ENCODE measurements around the gene ZNF579.
A peak's percentile ranks its signal among the peaks of the same experiment; 100 is the strongest.
"Not testable (repeated sequence)": the region's sequence is repeated elsewhere in the genome, so short reads cannot be mapped to it uniquely, and the experiment has no call there.

The ZNF579 gene

DNA sequence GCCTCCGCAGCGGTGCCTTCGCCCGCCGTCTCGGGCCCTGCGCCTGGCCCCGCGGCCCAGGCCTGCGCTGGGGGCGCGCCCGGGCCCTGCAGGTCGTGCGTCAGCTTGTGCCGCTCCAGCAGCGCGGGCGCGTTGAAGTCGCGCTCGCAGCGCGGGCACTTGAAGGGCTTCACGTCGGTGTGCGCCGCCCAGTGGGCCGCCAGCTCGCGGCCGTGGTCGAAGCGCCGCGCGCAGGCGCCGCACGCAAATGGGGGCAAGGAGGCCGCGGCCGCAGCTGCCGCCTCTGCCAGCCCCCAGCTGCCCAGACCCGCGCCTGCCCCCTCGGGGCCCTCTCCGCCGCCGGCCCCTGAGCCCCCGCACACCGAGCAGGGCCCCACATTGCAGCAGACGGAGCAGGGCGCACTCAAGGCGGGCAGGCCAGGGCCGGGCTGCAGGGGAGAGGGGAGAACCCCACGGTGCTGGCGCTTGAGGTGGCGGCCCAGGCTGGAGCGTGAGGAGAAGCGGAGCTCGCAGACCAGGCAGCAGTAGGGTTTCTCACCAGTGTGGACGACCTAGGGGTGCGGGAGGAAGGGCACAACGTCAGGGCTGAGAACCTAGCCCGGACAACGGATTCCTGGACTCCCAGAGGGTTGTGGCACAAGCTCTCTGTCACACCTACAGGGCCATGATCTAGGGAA is 12.6 kb upstream of the ZNF579 start:
- DNase-seq = no peak

GRCh38 chr19:55592391-55593090 is 11.9 kb upstream of the ZNF579 start:
- no peak for DNase-seq

GRCh38 chr19:55591555-55591954 is 10.9 kb upstream of the ZNF579 start:
- no peak for DNase-seq

GRCh38 chr19:55590617-55591016 is 10.0 kb upstream of the ZNF579 start:
- no peak for DNase-seq

DNA sequence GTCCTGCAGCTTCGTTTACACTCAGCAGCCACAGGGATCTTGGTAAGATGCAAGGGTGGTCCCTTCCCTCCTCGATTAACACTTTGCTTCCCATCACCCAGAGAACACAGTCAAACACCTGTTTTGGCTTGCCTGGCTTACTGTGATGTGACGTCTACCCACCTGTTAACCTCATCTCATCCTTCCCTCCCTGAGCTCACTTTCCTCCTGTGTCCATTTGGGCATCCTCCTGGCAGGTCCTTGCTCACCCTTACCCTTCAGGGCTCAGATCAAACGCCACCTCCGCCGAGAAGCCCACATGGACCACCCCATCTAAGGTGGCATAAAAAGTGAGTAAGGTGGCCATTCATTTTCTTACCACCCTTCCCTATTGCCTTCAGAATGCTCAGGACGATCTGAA is 9.5 kb upstream of the ZNF579 start:
- DNase-seq = no peak

GRCh38 chr19:55588738-55589137 is 8.1 kb upstream of the ZNF579 start:
- no peak for DNase-seq

DNA sequence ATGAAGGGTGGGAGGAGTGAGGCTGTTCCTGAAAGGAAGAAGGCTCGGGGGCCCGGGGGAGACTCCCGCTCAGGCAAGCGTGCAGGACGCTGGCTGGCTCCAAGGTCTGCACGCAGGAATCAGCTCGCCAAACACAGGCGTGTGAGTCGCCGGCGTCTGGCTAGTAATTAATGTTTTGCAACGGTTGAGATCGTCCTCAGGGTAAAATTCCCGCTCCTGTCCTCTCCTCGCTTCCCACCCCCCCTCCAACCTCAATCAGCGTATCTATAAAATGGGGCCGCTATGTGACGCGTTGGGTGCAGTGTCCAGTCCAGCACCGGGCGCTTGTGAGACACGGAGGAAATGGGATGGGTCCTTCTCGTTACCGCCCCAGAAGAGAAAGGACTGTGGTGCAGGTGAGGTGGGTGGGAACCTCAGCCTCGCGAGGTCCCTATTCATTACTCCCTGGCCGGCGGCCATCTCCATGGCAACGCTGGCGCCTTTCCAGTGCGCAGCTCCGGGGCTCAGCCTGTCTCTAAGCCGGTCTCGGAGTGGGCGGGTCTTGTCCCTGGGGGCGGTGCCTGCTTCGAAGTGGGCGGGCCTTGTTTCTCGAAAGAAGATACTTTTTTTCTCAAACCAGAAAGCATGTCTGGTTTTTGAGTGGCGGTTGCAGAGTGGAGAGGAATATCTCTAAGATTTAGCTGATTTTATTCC is 6.5 kb upstream of the ZNF579 start:
- peak; percentile 66 to 91 (median 84) for DNase-seq

DNA sequence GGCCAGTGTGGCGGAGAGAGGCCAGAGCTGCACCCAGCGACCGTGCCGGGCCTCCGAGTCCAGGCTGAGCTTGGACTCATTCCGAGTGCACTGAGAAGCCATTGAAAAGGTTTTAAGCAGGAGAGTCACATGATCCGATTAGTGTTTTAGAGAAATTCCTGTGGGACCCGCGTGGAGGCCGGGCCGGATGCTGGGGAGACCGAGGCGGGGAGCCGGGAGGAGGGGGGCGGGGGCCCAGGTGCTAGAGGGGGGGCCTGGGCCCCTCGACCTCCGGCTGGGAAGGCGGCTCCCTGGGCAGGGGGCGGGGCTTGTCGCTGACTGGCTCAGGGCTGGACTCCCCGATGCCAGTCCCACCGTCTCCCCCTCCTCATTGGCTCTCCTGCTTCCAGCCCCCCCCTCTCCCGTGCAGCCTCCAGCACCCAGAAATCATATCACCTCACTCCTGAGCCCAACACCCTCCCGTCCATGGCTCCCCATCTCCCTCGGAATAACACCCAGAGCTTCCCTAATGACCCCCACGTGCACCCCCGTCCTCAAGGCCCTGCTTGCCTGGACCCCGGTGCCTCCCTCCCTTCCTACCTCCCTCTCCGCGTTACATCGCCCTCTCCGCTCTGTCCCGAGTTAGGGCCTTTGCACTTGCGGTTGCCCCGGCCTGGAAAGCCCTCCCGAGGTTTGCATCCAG is 5.2 kb upstream of the ZNF579 start:
- DNase-seq = peak in 2 of 4 experiments; percentile 21 to 36

- DNase-seq = no peak
Observed at GRCh38 chr19:55584871-55585270, 4.2 kb upstream of the ZNF579 start.

DNA sequence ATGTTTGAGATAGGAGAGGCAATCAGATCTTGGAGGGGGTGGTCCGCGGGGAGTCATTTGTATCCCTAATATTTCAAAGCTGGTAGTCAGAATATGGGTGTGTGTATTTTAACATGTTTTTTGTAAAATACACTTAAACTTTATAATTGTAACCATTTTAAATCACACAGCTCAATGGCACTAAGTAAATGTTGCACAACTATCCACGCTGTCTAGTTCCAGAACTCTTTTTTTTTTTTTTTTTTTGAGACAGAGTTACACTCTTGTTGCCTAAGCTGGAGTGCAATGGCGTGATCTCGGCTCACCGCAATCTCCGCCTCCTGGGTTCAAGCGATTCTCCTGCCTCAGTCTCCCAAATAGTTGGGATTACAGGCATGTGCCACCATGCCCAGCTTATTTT is 3.2 kb upstream of the ZNF579 start:
- DNase-seq = not testable (repeated sequence)

DNA sequence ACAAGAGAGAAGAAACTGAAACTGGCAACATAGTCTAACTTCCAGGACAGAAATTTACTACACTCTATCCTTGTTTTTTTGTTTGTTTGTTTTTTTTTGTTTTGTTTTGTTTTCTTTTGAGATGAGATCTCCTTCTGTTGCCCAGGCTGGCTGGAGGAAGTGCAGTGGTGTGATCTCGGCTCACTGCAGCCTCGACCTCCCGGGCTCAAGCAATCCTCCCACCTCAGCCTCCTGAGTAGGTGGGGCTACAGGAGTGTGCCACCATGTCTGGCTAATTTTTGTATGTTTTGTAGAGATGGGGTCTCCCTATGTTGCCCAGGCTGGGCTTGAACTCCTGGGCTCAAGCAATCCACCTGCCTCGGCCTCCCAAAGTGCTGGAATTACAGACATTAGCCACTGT is 1.6 kb upstream of the ZNF579 start:
- not testable (repeated sequence) for DNase-seq

- DNase-seq = no peak
Observed at GRCh38 chr19:55581823-55582223, 1.2 kb upstream of the ZNF579 start.

DNA sequence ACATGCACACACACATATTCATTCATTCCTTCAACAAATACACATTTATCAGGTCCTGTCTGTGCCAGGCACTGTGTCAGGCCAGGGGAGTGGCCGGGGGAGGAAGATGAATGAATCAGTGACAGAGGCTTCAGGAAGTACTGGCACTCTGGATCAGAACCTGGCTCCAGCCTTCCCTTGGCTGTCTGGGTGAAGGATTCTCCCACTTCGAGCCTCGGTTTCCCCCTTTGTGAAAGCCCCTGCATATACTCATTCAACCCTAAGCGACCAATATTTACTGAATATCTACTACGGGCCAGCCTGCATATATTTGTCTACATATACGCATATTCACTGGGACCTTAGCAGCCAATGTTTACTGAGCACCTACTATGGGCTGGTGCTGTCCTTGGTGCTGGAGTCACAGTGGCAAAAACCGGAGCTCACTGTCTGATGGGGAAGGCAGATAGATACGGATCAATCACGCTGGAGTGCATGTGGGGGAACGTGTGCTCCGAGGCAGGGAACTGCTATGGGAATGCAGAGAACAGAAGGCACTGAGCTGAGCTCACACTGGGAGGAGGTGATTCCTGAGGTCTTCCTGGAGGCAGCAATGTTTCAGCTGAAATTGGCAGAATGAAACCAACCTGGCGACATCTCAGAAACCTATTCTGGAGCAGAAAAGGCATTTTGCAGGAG is 636 bp upstream of the ZNF579 start:
- no peak for DNase-seq

DNA sequence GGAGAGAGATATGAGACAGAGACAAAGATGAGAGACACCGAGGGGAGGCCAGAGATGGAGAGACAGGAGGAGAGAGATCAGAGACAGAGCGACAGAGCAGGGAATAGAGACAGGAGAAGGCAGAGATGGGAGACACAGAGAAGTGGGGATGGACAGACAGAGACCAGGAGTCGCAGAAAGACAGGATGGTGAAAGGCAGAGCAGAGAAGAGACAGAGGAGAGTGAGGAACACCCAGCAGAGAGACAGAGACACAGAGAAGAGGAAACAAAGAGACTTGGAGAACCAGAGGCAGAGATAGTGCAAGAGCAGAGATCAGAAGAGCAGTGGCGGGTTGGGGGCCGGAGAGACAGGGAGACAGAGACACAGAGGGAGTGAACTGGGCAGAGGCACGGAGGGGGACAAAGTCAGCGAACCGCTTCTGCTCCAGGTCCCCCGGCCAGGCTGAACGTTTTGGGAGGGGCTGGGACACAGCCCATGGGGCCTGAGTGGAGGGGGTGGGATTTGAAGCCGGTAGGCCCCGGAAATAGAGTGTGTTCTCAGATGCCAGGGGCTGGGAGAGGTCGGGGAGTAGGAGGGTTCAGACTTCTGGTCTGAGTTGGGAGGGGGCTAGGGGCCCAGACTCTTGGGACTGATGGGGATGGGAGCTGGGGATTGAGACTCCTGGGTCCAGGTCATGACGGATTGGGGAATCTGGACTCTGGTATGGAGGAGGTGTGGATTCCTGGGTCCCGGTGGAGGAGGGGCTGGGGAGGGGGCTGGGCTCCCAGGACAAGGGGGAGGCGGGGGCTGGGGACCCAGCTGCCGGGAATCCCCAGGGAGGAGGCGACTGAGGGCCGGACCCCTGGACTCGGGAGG is 654 bp downstream of the ZNF579 start:
- DNase-seq = no peak

DNA sequence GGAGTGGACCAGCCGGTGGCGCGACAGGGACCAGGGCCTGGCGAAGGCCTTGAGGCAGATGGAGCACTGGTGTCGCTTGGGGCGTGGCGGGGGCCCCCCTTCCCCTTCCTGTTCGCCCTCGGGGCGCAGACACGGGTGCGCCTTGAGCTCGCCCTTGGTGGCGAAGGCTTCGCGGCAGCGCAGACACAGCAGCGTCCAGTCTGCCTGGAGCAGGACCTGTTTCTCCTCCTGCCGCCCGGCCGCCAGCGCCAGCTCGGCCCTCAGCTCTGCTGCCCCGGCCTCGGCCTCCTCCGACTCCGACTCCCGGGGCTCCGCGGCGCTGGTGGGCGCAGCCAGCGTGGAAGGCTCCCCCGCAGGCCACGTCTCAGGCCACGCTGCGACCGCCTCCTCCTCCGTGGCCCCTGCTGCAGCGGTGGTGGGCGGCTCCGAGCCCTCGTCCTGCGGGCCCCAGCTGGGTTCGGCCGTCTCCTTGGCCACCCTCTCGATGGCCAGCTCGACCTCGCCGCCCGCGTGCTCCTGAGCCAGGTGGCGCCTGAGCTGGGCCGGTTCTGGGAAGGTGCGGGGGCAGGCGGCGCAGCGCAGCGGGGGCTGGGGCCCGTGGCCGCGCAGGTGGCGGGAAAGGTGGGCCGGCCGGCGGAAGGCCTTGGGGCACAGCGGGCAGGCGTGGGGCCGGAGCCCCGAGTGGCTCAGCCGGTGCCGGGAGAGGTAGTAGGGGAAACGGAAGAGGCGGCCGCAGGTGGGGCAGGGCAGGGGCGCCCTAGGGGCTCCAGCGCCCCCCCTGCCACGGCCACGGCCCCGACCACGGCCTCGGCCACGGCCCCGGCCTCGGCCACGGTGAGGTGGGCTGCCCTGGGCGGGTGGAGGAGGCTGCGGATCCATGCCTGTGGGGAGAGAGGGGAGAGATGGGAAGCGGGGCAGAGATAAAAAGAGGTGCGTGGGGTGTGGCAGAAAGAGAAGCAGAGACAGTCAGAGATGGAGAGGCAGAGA is 1.6 kb downstream of the ZNF579 start:
- no peak for DNase-seq

- no peak for DNase-seq
Observed at GRCh38 chr19:55578031-55578760, 2.5 kb downstream of the ZNF579 start.

DNA sequence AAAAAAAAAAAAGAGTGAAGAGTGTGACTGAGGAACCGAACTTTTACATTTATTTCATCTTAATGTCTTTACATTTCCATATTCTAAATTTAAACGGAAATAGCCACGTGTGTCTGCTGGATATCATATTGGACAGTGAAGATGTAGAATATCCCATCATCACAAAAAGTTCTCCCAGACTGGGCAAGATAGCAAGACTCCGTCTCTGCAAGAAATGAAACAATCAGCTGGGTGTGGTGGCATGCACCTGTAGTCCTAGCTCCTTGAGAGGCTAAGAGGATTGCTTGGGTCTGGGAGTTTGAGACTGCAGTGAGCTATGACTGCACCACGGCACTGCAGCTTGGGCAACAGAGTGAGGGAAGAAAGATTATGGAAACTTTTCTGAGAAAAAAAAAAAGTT is 3.9 kb downstream of the ZNF579 start:
- no peak for DNase-seq

- DNase-seq = not testable (repeated sequence)
Observed at GRCh38 chr19:55573929-55574328, 6.7 kb downstream of the ZNF579 start.

DNA sequence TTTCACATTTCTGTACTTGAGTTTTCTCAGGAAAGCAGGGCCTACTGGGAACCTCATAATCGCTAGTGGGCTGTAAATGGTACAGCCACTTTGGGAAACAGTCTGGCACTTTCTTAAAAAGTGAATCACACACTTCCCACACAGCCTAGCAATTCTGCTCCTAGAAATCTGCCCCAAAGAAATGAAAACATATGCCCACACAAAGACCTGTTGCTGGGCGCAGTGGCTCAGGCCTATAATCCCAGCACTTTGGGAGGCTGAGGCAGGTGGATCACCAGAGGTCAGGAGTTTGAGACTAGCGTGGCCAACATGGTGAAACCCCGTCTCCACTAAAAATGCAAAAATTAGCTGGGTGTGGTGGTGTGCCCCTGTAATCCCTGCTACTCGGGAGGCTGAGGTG is 11.2 kb downstream of the ZNF579 start:
- DNase-seq = not testable (repeated sequence)
